OCI-LY1 (cell line): ENCODE data around the gene GAD1.
A peak's percentile ranks its signal among the peaks of the same experiment; 100 is the strongest.

Experiments
- H2AFZ ChIP-seq: fragments of 200-600 bp; sonication (generic), shearing (Covaris generic); 2 replicates; pipeline ENCODE4 v1.6.0; 2014; ENCODE audit warnings: antibody characterized with exemption, mild to moderate bottlenecking, low read length
- H3F3A ChIP-seq: fragments of 200-600 bp; sonication (generic), shearing (Covaris generic); 2 replicates; pipeline ENCODE4 v1.6.0; 2014; ENCODE audit warnings: mild to moderate bottlenecking, antibody characterized with exemption, low read length, moderate library complexity; ENCODE audit not compliant: insufficient read depth
- H3K27ac ChIP-seq: fragments of 200-600 bp; sonication (generic); 2 replicates; pipeline ENCODE4 v1.5.1; 2014; ENCODE audit warnings: low read length, mixed run types, mild to moderate bottlenecking, low read depth; ENCODE audit not compliant: poor library complexity, severe bottlenecking
- H3K27me3 ChIP-seq: fragments of 200-600 bp; sonication (generic); 2 replicates; pipeline ENCODE4 v1.6.0; 2014; ENCODE audit warnings: antibody characterized with exemption, mild to moderate bottlenecking, low read length, moderate library complexity; ENCODE audit not compliant: insufficient read depth
- H3K36me3 ChIP-seq: fragments of 200-600 bp; sonication (generic); 2 replicates; pipeline ENCODE4 v1.6.1; 2014; ENCODE audit warnings: mild to moderate bottlenecking, antibody characterized with exemption, low read length, moderate library complexity, mixed read lengths; ENCODE audit not compliant: insufficient read depth
- H3K4me1 ChIP-seq: fragments of 200-600 bp; sonication (generic); 2 replicates; pipeline ENCODE4 v1.5.1; 2014; ENCODE audit warnings: mild to moderate bottlenecking, low read length, moderate library complexity; ENCODE audit not compliant: insufficient read depth, severe bottlenecking
- H3K4me2 ChIP-seq: fragments of 200-600 bp; sonication (generic), shearing (Covaris generic); 2 replicates; pipeline ENCODE4 v1.6.1; 2014; ENCODE audit warnings: low read length
- H3K4me3 ChIP-seq: fragments of 200-600 bp; sonication (generic); 2 replicates; pipeline ENCODE4 v1.5.1; 2014; ENCODE audit warnings: low read length, low read depth, mild to moderate bottlenecking, mixed read lengths; ENCODE audit not compliant: poor library complexity, severe bottlenecking
- H3K79me2 ChIP-seq: fragments of 200-600 bp; shearing (Covaris generic); 2 replicates; pipeline ENCODE4 v1.6.1; 2016; ENCODE audit warnings: mixed run types, low read length, mixed read lengths; ENCODE audit not compliant: insufficient read depth
- H3K9ac ChIP-seq: fragments of 200-600 bp; sonication (generic), shearing (Covaris generic); 2 replicates; pipeline ENCODE4 v1.6.1; 2014; ENCODE audit warnings: mild to moderate bottlenecking, low read length, mixed read lengths
- H3K9me2 ChIP-seq: fragments of 200-600 bp; sonication (generic), shearing (Covaris generic); 2 replicates; pipeline ENCODE4 v1.6.1; 2014; ENCODE audit warnings: low read depth, mild to moderate bottlenecking, low read length, mixed read lengths
- H3K9me3 ChIP-seq: fragments of 200-600 bp; shearing (Covaris generic); 2 replicates; pipeline ENCODE4 v1.6.1; 2014; ENCODE audit warnings: low read length, mixed read lengths
- H4K20me1 ChIP-seq: fragments of 200-600 bp; sonication (generic), shearing (Covaris generic); 2 replicates; pipeline ENCODE4 v1.6.0; 2016; ENCODE audit warnings: mild to moderate bottlenecking, low read length; ENCODE audit not compliant: insufficient read depth
- CTCF ChIP-seq: fragments of 200-600 bp; sonication (generic), shearing (Covaris generic); IDR thresholded peaks from 2 replicates; pipeline ENCODE4 v1.5.1; 2017; ENCODE audit warnings: mild to moderate bottlenecking, antibody characterized with exemption, low read length, moderate library complexity, mixed read lengths
- EZH2 ChIP-seq: fragments of 200-600 bp; sonication (generic), shearing (Covaris generic); IDR thresholded peaks from 2 replicates; pipeline ENCODE4 v1.8.0; 2017; ENCODE audit warnings: borderline replicate concordance, mixed run types, mild to moderate bottlenecking, antibody characterized with exemption, low read length, moderate library complexity, mixed read lengths

GAD1 gene

GRCh38 chr2:170820757-170821530 lies 4.3 kb downstream of the GAD1 start:
- Histone ChIP-seq H2AFZ (no peak overlapping the region), H3K9me3 (no peaks in the 10 kb centered on the region), H3K9ac (no peak overlapping the region), H3K9me2 (no peaks in the 10 kb centered on the region), H3K79me2 (no peaks in the 10 kb centered on the region), H3K27ac (no peak overlapping the region), H3K4me3 (peak overlapping the region; percentile 16), H3K36me3 (no peaks in the 10 kb centered on the region), H3K4me1 (peaks cover 17% of the 10 kb centered on the region), H3K4me2 (peak overlapping the region; percentile 58), H4K20me1 (no peaks in the 10 kb centered on the region), H3K27me3 (no peaks in the 10 kb centered on the region), H3F3A (no peaks in the 10 kb centered on the region)
- no peak for TF ChIP-seq CTCF
- no peak for TF ChIP-seq EZH2

- Histone ChIP-seq H3K4me2 (no peak overlapping the region), H3K4me3 (no peak overlapping the region), H3K79me2 (no peaks in the 10 kb centered on the region), H3K9me2 (no peaks in the 10 kb centered on the region), H3K27ac (no peak overlapping the region), H2AFZ (no peak overlapping the region), H3K9me3 (no peaks in the 10 kb centered on the region), H3K36me3 (no peaks in the 10 kb centered on the region), H3K27me3 (no peaks in the 10 kb centered on the region), H4K20me1 (no peaks in the 10 kb centered on the region), H3K4me1 (peaks cover 9% of the 10 kb centered on the region), H3F3A (no peaks in the 10 kb centered on the region), H3K9ac (no peak overlapping the region)
- no peak for TF ChIP-seq EZH2
- TF ChIP-seq CTCF, result no peak
Measured at GRCh38 chr2:170821531-170822289, 5.0 kb downstream of the GAD1 start.

GRCh38 chr2:170822290-170823087 lies 5.8 kb downstream of the GAD1 start:
- no peak for TF ChIP-seq CTCF
- TF ChIP-seq EZH2, result no peak
- no peak overlapping the region for H3K4me3 ChIP-seq
- no peaks in the 10 kb centered on the region for H3K9me2 ChIP-seq
- no peak overlapping the region for H2AFZ ChIP-seq
- no peaks in the 10 kb centered on the region for H4K20me1 ChIP-seq
- H3F3A ChIP-seq, result no peaks in the 10 kb centered on the region
- H3K4me1 ChIP-seq, result peaks cover 7% of the 10 kb centered on the region
- no peaks in the 10 kb centered on the region for H3K27me3 ChIP-seq
- H3K79me2 ChIP-seq, result no peaks in the 10 kb centered on the region
- H3K27ac ChIP-seq, result no peak overlapping the region
- H3K9me3 ChIP-seq, result no peaks in the 10 kb centered on the region
- H3K36me3 ChIP-seq, result no peaks in the 10 kb centered on the region
- no peak overlapping the region for H3K4me2 ChIP-seq
- no peak overlapping the region for H3K9ac ChIP-seq
